GM18526 (cell line): Measurements from ENCODE around the gene IL15RA.
A peak's percentile ranks its signal among the peaks of the same experiment; 100 is the strongest.

ENCODE experiments used
- POLR2A ChIP-seq: IDR thresholded peaks from 3 replicates; pipeline ENCODE4 v1.6.1; 2011; ENCODE audit not compliant: insufficient read length; ENCODE audit errors: extremely low read depth

The IL15RA gene

DNA sequence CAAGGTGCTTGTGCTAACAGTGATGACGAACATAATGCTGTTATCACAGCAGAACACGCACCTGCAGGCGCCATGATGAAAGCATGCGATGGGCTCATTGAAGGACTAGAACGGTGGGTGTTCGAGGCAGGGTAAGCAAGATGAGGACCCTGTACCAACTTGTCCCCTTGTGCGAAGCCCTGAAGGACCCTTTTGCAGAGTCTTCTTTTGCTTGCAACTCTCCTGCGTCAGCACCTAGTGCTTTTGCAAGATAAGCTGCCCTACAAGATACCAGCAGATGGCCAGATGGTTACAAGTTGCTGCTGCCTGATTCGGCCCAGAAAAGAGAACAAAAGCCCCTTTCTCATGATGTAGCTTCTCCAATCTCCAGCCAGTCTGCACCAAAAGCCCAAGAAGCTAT lies 4.2 kb upstream of the IL15RA start:
- no peak for TF ChIP-seq POLR2A

DNA sequence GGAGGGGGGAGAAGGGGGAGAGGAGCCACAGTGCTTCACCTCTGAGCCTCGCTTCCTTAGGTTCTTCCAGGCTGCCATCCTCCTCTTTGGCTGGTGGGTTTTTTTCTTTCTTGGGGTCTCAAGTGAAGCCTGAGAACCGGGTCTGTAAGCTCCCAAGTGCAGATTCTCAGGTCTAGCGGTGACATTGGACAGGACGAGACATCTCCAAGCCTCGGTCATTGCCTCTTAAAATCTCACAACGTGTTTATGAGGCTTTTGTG lies 817 bp upstream of the IL15RA start:
- no peak for TF ChIP-seq POLR2A

- TF ChIP-seq POLR2A = peak; percentile 11
Observed at GRCh38 chr10:5976512-5977470, 552 bp downstream of the IL15RA start.

GRCh38 chr10:5975641-5976473 lies 1.5 kb downstream of the IL15RA start:
- TF ChIP-seq POLR2A = peak; percentile 19

GRCh38 chr10:5973069-5973468 lies 4.3 kb downstream of the IL15RA start:
- no peak for TF ChIP-seq POLR2A

DNA sequence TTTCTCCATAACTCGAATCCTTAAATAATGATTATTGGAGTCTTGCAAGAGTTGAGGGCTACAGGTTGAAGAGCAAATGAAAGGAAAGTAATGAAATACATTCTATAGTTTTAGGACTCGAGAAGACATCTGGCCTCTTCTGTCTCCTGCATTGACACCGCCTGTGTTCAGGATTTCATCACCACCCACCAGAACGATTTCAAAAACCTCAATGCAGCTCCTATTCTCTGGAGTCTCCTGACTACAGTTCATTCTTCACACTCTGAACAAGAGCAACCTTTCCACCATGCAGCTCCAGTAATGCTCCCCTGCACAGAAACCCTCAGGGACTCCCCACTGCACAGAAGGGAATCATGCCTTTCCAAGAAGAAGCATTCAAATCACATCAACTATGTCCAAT lies 5.5 kb downstream of the IL15RA start:
- no peak for TF ChIP-seq POLR2A

- no peak for TF ChIP-seq POLR2A
Observed at GRCh38 chr10:5971315-5971832, 6.0 kb downstream of the IL15RA start.

- no peak for TF ChIP-seq POLR2A
Observed at GRCh38 chr10:5970527-5970926, 6.8 kb downstream of the IL15RA start.

DNA sequence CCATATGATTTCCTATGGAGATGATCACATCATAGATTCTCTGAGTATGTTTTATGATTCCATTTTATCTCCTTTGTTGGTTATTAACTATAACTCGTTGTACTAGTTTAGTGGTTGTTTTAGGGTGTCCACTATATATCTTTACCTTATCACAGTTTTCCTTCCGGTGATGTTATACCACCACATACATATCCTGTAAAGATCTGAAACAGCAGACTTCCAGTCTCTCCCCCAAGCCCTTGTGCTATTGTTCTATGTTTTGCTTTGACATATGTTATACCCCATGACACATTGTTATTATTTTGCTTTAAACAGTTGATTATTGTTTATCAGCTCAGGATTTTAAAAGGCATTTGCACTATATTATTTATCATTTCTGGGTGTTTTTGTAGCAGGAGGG lies 7.3 kb downstream of the IL15RA start:
- no peak for TF ChIP-seq POLR2A

GRCh38 chr10:5968681-5969453 lies 8.5 kb downstream of the IL15RA start:
- no peak for TF ChIP-seq POLR2A

- no peak for TF ChIP-seq POLR2A
Observed at GRCh38 chr10:5968037-5968680, 9.2 kb downstream of the IL15RA start.

- TF ChIP-seq POLR2A = no peak
Observed at GRCh38 chr10:5965266-5965665, 12.1 kb downstream of the IL15RA start.

GRCh38 chr10:5964736-5965135 lies 12.6 kb downstream of the IL15RA start:
- TF ChIP-seq POLR2A = no peak

- TF ChIP-seq POLR2A = no peak
Observed at GRCh38 chr10:5963591-5963990, 13.8 kb downstream of the IL15RA start.

- TF ChIP-seq POLR2A = no peak
Observed at GRCh38 chr10:5963071-5963470, 14.3 kb downstream of the IL15RA start.
